Skeletal muscle tissue (tissue), 4 donors: ENCODE measurements around the gene PHC1. TPM values are rescaled to one million over a fixed set of nuclear protein-coding genes. Genes with fewer than 3 reads are reported as not detected.
"Not testable (repeated sequence)": the region's sequence is repeated elsewhere in the genome, so short reads cannot be mapped to it uniquely, and the experiment has no call there.

Experiments
- H3K27ac ChIP-seq: one replicate; pipeline ENCODE4 v1.7.0; 2013; ENCODE audit warnings: mild to moderate bottlenecking, low read depth, low read length, inconsistent platforms
- H3K27me3 ChIP-seq, 3 donors: one replicate each; pipeline ENCODE4 v1.7.0; 2013; ENCODE audit warnings: low read length in 3 of 3; ENCODE audit not compliant: control insufficient read depth in 3 of 3, insufficient read depth in 3 of 3
- H3K36me3 ChIP-seq, 3 donors: one replicate each; pipeline ENCODE4 v1.7.0; 2013; ENCODE audit warnings: low read length in 3 of 3; ENCODE audit not compliant: control insufficient read depth in 3 of 3, insufficient read depth in 3 of 3
- H3K4me1 ChIP-seq, 3 donors: one replicate each; pipeline ENCODE4 v1.7.0; 2013; ENCODE audit warnings: low read length in 3 of 3, mild to moderate bottlenecking in 3 of 3; ENCODE audit not compliant: control insufficient read depth in 3 of 3, insufficient read depth in 3 of 3
- H3K4me3 ChIP-seq, 3 donors: one replicate each; pipeline ENCODE4 v1.7.0; 2013; ENCODE audit warnings: low read length in 3 of 3
- H3K9ac ChIP-seq, 3 donors: one replicate each; pipeline ENCODE4 v1.7.0; 2013; ENCODE audit warnings: low read length in 3 of 3, mild to moderate bottlenecking in 3 of 3, moderate library complexity in 2 of 3, low read depth in 1 of 3
- H3K9me3 ChIP-seq, 3 donors: one replicate each; pipeline ENCODE4 v1.7.0; 2013; ENCODE audit warnings: low read length in 3 of 3; ENCODE audit not compliant: control insufficient read depth in 3 of 3
- total RNA-seq: library from RNA; depleted of rRNA; stranded (reverse); fragments of >200 nt; gene quantifications from one replicate; pipeline ENCODE4 v1.2.3, GENCODE V29; 2014
- donor health status: Osteomylitis.

The PHC1 gene
- total RNA-seq, 1 donor from 2014 or later: 15.1 TPM

- H3K27ac ChIP-seq: no peak overlapping the region
- no peak overlapping the region for H3K4me3 ChIP-seq
- H3K9me3 ChIP-seq: no peaks in the 10 kb centered on the region
- H3K36me3 ChIP-seq: peaks cover 6 to 33% (median 30%) of the 10 kb centered on the region in 3 donors
- H3K9ac ChIP-seq: no peak overlapping the region
- H3K27me3 ChIP-seq: no peaks in the 10 kb centered on the region
- H3K4me1 ChIP-seq: no peaks in the 10 kb centered on the region
Observed at GRCh38 chr12:8922544-8922943, 8.2 kb downstream of the PHC1 start.

- H3K27ac ChIP-seq, H3K9me3 ChIP-seq, H3K4me1 ChIP-seq, H3K4me3 ChIP-seq, H3K9ac ChIP-seq, H3K27me3 ChIP-seq: not testable (repeated sequence)
- H3K36me3 ChIP-seq: peaks cover 3 to 37% (median 16%) of the 10 kb centered on the region in 3 donors
Observed at GRCh38 chr12:8930655-8931323, 16.5 kb downstream of the PHC1 start.

- H3K9ac ChIP-seq, H3K27me3 ChIP-seq, H3K9me3 ChIP-seq, H3K27ac ChIP-seq, H3K4me1 ChIP-seq, H3K4me3 ChIP-seq: not testable (repeated sequence)
- peaks cover 3 to 44% (median 20%) of the 10 kb centered on the region in 3 donors for H3K36me3 ChIP-seq
Observed at GRCh38 chr12:8932464-8932863, 18.2 kb downstream of the PHC1 start.

- not testable (repeated sequence) for H3K4me3 ChIP-seq, H3K9ac ChIP-seq
- peaks cover 3 to 46% (median 22%) of the 10 kb centered on the region in 3 donors for H3K36me3 ChIP-seq
Observed at GRCh38 chr12:8934080-8934479, 19.8 kb downstream of the PHC1 start.

GRCh38 chr12:8936735-8937134, 22.4 kb downstream of the PHC1 start:
- Histone ChIP-seq H3K27ac (no peak overlapping the region), H3K9me3 (no peaks in the 10 kb centered on the region), H3K36me3 (peaks cover 4 to 39% (median 28%) of the 10 kb centered on the region in 3 donors), H3K4me3 (no peak overlapping the region), H3K27me3 (no peaks in the 10 kb centered on the region), H3K9ac (no peak overlapping the region), H3K4me1 (no peaks in the 10 kb centered on the region)

More at GRCh38 chr12:8934080-8934479, 19.8 kb downstream of the PHC1 start:
- not testable (repeated sequence) for H3K27me3 ChIP-seq, H3K4me1 ChIP-seq, H3K9me3 ChIP-seq, H3K27ac ChIP-seq

GRCh38 chr12:8937842-8938442, 23.6 kb downstream of the PHC1 start:
- H3K4me1 ChIP-seq, H3K4me3 ChIP-seq, H3K27me3 ChIP-seq, H3K27ac ChIP-seq, H3K9ac ChIP-seq, H3K9me3 ChIP-seq: not testable (repeated sequence)
- peaks cover 12 to 45% (median 39%) of the 10 kb centered on the region in 3 donors for H3K36me3 ChIP-seq

- Histone ChIP-seq H3K27ac (no peak overlapping the region), H3K9me3 (no peaks in the 10 kb centered on the region), H3K4me1 (no peaks in the 10 kb centered on the region), H3K27me3 (no peaks in the 10 kb centered on the region), H3K36me3 (peaks cover 26 to 53% (median 48%) of the 10 kb centered on the region in 3 donors), H3K9ac (no peak overlapping the region), H3K4me3 (no peak overlapping the region)
Observed at GRCh38 chr12:8941691-8942478, 27.6 kb downstream of the PHC1 start.

- H3K27me3 ChIP-seq: no peaks in the 10 kb centered on the region
- no peak overlapping the region for H3K27ac ChIP-seq
- peaks cover 26 to 47% (median 43%) of the 10 kb centered on the region in 3 donors for H3K36me3 ChIP-seq
- H3K4me3 ChIP-seq: no peak overlapping the region
- peaks cover 6 to 11% (median 10%) of the 10 kb centered on the region in 3 donors for H3K4me1 ChIP-seq
- H3K9me3 ChIP-seq: no peaks in the 10 kb centered on the region
- H3K9ac ChIP-seq: no peak overlapping the region
Observed at GRCh38 chr12:8943565-8944186, 29.4 kb downstream of the PHC1 start.

- Histone ChIP-seq H3K27ac (no peak overlapping the region), H3K36me3 (peaks cover 22 to 41% (median 38%) of the 10 kb centered on the region in 3 donors), H3K4me3 (no peak overlapping the region), H3K27me3 (no peaks in the 10 kb centered on the region), H3K9me3 (no peaks in the 10 kb centered on the region), H3K4me1 (peaks cover 10 to 15% (median 12%) of the 10 kb centered on the region in 3 donors), H3K9ac (no peak overlapping the region)
Observed at GRCh38 chr12:8946733-8947132, 32.4 kb downstream of the PHC1 start.
